ENCODE measurements around the gene SERGEF.

DNA sequence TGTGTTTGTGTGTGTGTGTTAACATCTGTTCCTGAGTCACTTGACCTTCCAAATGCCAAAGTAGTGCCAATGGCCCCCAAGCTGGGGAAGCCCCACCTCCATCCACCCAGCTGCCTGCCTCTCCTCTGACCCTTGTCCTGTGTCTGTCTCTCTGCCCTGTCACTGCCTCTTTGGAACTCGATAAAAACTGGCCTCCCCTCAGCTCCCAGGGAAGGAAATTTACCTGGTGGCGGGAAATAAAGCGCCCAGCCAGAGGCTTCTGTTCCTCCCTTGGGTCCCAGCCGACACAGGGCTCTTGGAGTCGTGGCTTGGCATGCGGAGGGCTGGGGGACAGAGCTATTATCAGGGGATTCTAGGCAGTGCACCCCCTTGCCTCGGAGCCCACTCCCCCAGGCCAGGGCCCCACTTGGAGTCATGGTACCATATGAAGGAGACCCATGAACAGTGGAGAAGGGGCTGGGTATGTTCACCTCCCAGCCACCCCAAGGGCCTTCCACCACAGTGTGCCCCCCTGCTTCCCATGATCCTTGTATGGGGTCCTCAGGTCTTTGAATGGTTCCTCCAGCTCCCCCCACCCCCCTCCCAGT, 272.1 kb downstream of the SERGEF start:
- TF ChIP-seq MAFK (IDR thresholded peaks at IDR 0.05; ENCODE audit: low read depth, low read length), result no peak
- no peak for TF ChIP-seq CTCF (conservative IDR thresholded peaks at IDR 0.05; ENCODE audit: low read depth, low read length)
- no peak for TF ChIP-seq POLR2A (IDR thresholded peaks at IDR 0.05; ENCODE audit: low read depth, low read length)
- no peak for TF ChIP-seq MAZ (IDR thresholded peaks at IDR 0.05; ENCODE audit: borderline replicate concordance, low read depth, low read length)
- TF ChIP-seq, protein P1, sequence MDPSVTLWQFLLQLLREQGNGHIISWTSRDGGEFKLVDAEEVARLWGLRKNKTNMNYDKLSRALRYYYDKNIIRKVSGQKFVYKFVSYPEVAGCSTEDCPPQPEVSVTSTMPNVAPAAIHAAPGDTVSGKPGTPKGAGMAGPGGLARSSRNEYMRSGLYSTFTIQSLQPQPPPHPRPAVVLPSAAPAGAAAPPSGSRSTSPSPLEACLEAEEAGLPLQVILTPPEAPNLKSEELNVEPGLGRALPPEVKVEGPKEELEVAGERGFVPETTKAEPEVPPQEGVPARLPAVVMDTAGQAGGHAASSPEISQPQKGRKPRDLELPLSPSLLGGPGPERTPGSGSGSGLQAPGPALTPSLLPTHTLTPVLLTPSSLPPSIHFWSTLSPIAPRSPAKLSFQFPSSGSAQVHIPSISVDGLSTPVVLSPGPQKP (IDR thresholded peaks at IDR 0.05; ENCODE audit: borderline replicate concordance, low read depth, low read length), result no peak
- TF ChIP-seq RAD21 (IDR thresholded peaks at IDR 0.05; ENCODE audit: low read length), result no peak
- no peak for TF ChIP-seq FOS (IDR thresholded peaks at IDR 0.05; ENCODE audit: low read depth, low read length)

All from IMR-90 (cell line).